Loucy (cell line): ENCODE data around the gene MPIG6B.

ENCODE experiments used
- EZH2phosphoT487 ChIP-seq: fragments of 200-600 bp; IDR thresholded peaks from 2 replicates; pipeline ENCODE4 v1.6.1; 2018; ENCODE audit warnings: antibody characterized with exemption, mild to moderate bottlenecking, moderate library complexity, borderline replicate concordance
- TF ChIP-seq, protein P1 (sequence below): fragments of 200-600 bp; sonication (generic); conservative IDR thresholded peaks from 2 replicates; pipeline ENCODE4 v1.5.1; 2014; ENCODE audit warnings: mild to moderate bottlenecking, antibody characterized with exemption, low read length

DNA sequence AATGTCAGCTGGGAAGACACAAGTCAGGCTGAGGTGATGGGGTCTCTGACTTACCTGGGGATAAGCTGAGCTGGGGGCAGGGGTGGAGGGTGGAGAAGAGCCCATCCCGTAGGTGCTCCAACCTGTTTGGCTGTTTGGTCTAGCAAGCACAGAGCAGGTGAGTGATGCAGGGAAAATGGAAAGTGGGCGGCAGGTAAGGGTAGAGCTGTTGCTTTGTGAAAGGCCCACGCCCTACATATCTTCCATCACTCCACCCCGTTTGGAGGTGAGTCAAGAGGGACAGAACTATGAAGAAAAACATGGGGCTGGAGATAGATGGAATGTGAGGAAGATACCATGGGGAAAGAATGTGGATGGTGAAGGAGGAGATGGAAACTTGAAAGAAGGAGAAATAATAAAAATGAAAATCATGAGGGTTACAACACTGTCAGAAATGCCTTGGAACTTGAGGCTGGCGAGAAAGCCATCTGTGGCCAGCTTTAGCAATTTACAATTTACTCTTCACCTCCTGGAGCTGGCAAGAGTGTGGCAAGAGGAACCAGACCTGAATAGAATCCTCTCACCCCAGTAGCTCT is 2.9 kb upstream of the MPIG6B start:
- TF ChIP-seq, protein P1, sequence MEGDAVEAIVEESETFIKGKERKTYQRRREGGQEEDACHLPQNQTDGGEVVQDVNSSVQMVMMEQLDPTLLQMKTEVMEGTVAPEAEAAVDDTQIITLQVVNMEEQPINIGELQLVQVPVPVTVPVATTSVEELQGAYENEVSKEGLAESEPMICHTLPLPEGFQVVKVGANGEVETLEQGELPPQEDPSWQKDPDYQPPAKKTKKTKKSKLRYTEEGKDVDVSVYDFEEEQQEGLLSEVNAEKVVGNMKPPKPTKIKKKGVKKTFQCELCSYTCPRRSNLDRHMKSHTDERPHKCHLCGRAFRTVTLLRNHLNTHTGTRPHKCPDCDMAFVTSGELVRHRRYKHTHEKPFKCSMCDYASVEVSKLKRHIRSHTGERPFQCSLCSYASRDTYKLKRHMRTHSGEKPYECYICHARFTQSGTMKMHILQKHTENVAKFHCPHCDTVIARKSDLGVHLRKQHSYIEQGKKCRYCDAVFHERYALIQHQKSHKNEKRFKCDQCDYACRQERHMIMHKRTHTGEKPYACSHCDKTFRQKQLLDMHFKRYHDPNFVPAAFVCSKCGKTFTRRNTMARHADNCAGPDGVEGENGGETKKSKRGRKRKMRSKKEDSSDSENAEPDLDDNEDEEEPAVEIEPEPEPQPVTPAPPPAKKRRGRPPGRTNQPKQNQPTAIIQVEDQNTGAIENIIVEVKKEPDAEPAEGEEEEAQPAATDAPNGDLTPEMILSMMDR: no peak
- no peak for TF ChIP-seq EZH2phosphoT487
